MCF 10A (cell line): ENCODE results near the gene ADAM30. TPM values are rescaled to one million over a fixed set of nuclear protein-coding genes. Genes with fewer than 3 reads are reported as not detected.

Experiments used
- BruUV-seq: library from RNA; stranded (reverse); fragments of 400-500 nt; replicated peaks from 2 replicates; lab custom pipeline; 2021; lab: Mats Ljungman, UMichigan
- CTCF ChIA-PET: fragments of 300-600 bp; sonication (Branson Sonifier 250); formaldehyde crosslinking; extraction: SDS; loops from one replicate; lab custom pipeline; 2021; ENCODE audit warnings: antibody characterized with exemption, inconsistent platforms; lab: Yijun Ruan, JAX
- POLR2A ChIA-PET: fragments of 300-600, 350-650 bp; sonication (Branson Sonifier 250); formaldehyde crosslinking; extraction: SDS; loops from one replicate; lab custom pipeline; 2020; ENCODE audit warnings: antibody characterized with exemption, inconsistent platforms; lab: Yijun Ruan, JAX
- DNase-seq: peaks from one replicate; pipeline ENCODE4 v3.0.0-alpha.2; 2018; ENCODE audit not compliant: unreplicated experiment
- H3K27ac Mint-ChIP-seq: one replicate; pipeline ENCODE4 v1.8.0; 2022; ENCODE audit warnings: mild to moderate bottlenecking, low read depth, mixed read lengths; ENCODE audit not compliant: unreplicated experiment
- H3K27me3 Mint-ChIP-seq: one replicate; pipeline ENCODE4 v1.8.0; 2022; ENCODE audit warnings: mixed read lengths; ENCODE audit not compliant: insufficient read depth, unreplicated experiment
- H3K36me3 Mint-ChIP-seq: one replicate; pipeline ENCODE4 v1.8.0; 2022; ENCODE audit warnings: mild to moderate bottlenecking, moderate library complexity, mixed read lengths; ENCODE audit not compliant: insufficient read depth, unreplicated experiment
- H3K4me1 Mint-ChIP-seq: one replicate; pipeline ENCODE4 v1.8.0; 2022; ENCODE audit warnings: mixed read lengths; ENCODE audit not compliant: insufficient read depth, unreplicated experiment
- H3K4me3 Mint-ChIP-seq: one replicate; pipeline ENCODE4 v1.8.0; 2022; ENCODE audit warnings: mild to moderate bottlenecking, moderate library complexity, mixed read lengths; ENCODE audit not compliant: unreplicated experiment
- H3K9me3 Mint-ChIP-seq: one replicate; pipeline ENCODE4 v1.8.0; 2022; ENCODE audit warnings: mixed read lengths; ENCODE audit not compliant: unreplicated experiment
- intact Hi-C: fragments of 100-400 bp; cut with micrococcal nuclease; formaldehyde crosslinking; loops from 2 replicates; pipeline ENCODE4 v1.14.1; 2022
- total RNA-seq: library from RNA; stranded (reverse); gene quantifications from 2 replicates; pipeline ENCODE4 v1.2.3, GENCODE V29; 2022
- TF ChIP-seq, protein P1 (sequence below): fragments of 200-600 bp; IDR thresholded peaks from one replicate; pipeline ENCODE4 v1.8.0; 2022; ENCODE audit warnings: antibody characterized with exemption, mild to moderate bottlenecking; ENCODE audit not compliant: unreplicated experiment

The ADAM30 gene
- total RNA-seq, 1 experiment from 2014 or later = not detected

DNA sequence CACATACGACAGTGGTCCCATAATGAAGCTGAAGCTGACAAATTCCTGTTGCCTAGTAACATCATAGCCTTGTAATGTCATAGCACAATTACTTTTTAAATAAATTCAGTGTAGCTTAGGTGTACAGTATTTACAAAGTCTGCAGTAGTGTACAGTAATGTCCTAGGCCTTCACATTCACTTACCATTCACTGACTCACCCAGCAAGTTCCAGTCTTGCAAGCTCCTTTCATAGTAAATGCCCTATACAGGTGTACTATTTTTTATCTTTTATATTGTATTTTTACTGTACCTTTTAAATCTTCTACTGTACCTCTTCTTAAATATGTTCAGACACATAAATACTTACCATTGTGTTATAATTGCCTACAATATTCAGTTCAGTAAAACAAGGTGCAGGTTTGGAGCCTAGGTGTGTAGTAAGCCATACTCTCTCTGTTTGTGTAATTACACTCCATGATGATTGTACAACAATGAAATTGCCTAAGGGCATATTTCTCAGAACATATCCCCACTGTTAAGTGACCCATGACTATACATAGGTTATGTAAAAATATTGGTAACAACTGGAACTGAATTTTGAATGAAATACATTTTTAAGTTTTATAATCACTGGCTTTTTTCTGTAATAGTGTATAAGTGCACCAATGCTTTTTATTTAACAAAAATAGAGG lies 33.5 kb upstream of the ADAM30 start:
- ChIA-PET CTCF (interaction anchor here (0.6 to 2.0 kb wide), 5 partner anchors 38 to 314 kb away, joined by 3 to 10 read pairs (median 3); no protein-coding TSS in a partner anchor), POLR2A (interaction anchor here (1.0 kb wide), 1 partner anchor 9 kb away, joined by 3 read pairs; no protein-coding TSS in a partner anchor)
- no peak overlapping the region for H3K4me3 Mint-ChIP-seq
- TF ChIP-seq, protein P1, sequence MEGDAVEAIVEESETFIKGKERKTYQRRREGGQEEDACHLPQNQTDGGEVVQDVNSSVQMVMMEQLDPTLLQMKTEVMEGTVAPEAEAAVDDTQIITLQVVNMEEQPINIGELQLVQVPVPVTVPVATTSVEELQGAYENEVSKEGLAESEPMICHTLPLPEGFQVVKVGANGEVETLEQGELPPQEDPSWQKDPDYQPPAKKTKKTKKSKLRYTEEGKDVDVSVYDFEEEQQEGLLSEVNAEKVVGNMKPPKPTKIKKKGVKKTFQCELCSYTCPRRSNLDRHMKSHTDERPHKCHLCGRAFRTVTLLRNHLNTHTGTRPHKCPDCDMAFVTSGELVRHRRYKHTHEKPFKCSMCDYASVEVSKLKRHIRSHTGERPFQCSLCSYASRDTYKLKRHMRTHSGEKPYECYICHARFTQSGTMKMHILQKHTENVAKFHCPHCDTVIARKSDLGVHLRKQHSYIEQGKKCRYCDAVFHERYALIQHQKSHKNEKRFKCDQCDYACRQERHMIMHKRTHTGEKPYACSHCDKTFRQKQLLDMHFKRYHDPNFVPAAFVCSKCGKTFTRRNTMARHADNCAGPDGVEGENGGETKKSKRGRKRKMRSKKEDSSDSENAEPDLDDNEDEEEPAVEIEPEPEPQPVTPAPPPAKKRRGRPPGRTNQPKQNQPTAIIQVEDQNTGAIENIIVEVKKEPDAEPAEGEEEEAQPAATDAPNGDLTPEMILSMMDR = no peak
- peaks cover 86% of the 10 kb centered on the region for H3K36me3 Mint-ChIP-seq
- peak; percentile 21 for DNase-seq
- H3K4me1 Mint-ChIP-seq = no peaks in the 10 kb centered on the region
- intact Hi-C loops = no loop called here
- no peak overlapping the region for H3K27ac Mint-ChIP-seq
- peaks cover 10% of the 10 kb centered on the region for H3K9me3 Mint-ChIP-seq
- no peaks in the 10 kb centered on the region for H3K27me3 Mint-ChIP-seq
- BruUV-seq = no TSS peak

DNA sequence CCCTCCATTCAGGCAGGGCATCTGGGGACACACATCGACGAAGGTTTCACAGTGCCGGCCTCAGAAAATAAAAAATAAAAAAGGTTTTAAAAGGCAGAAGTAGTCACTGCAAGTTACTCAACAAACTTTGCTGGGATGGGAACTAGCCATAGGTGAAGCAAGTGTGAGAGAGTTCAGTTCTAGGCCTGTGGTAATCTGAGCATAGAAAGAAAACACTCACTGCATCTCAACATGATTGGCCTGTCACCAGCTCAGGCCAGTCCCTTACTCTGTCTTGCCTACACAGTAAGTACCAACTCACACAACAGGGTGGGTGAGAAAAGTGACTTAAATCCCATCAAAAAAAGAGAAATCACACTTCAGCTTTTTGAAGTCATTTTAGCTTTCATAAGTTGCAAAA lies 30.2 kb upstream of the ADAM30 start:
- Mint-ChIP-seq H3K4me3 (no peak overlapping the region), H3K27ac (no peak overlapping the region), H3K36me3 (peaks cover 87% of the 10 kb centered on the region), H3K27me3 (no peaks in the 10 kb centered on the region), H3K9me3 (no peaks in the 10 kb centered on the region), H3K4me1 (no peaks in the 10 kb centered on the region)
- ChIA-PET CTCF (interaction anchor here (0.5 to 1.3 kb wide), 6 partner anchors 9 to 183 kb away, joined by 3 to 7 read pairs (median 3); no protein-coding TSS in a partner anchor), POLR2A (interaction anchor here (0.7 kb wide), 2 partner anchors 9 to 33 kb away, joined by 4 to 5 read pairs; no protein-coding TSS in a partner anchor)
- DNase-seq = no peak
- intact Hi-C loops = no loop called here
- TF ChIP-seq, protein P1 = no peak
- no TSS peak for BruUV-seq

DNA sequence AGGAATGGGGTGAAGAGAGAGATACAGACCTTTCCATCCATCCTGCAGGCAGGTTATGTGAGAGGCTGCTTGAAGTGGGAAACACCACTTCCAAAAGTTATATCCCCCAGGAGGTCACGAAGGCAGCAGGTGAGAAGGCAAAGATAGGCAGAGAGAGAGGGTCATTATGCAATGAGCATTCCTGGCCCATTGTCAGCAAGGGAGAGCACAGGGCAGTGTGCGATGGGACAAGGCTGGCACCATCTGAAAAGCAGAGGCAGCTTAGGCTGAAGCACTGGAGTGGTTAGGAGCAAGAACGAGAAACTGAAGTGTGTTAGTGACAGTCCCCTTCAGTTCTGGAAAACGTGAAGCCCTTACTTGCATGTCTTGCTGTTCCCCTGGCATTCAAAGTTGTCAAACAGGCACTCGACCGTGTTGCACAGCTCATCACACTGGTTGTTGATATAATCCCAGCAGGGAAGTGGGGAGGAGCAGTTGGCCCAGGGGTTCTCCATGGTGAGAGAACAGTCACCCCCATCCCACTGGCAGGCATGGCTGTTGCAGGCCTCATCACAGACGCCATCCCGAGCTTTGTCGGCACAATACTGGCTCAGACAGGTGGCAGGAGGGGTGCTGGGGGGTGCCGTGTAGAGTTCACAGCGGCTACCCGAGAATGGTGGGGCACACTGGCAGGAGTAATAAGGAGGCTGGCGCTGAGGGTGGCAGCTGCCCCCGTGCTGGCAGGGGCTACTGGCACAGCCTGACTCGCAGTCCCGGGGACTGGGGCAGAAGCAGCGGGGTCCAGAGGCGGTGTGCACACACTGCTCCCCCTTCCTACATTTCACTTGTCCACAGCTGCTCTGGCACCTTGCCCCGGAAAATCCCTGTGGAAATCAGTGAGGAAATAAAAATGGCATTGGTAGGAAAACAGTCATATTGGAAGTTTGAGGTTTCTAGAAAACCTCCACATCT lies 28.9 kb upstream of the ADAM30 start:
- ChIA-PET CTCF (interaction anchor here (0.7 to 1.3 kb wide), 5 partner anchors 8 to 181 kb away, joined by 3 to 4 read pairs (median 3); no protein-coding TSS in a partner anchor), POLR2A (interaction anchor here (1.1 kb wide), 1 partner anchor 17 kb away, joined by 3 read pairs; no protein-coding TSS in a partner anchor)
- intact Hi-C loops = no loop called here
- DNase-seq = no peak
- Mint-ChIP-seq H3K27ac (no peak overlapping the region), H3K27me3 (no peaks in the 10 kb centered on the region), H3K4me1 (no peaks in the 10 kb centered on the region), H3K9me3 (no peaks in the 10 kb centered on the region), H3K4me3 (no peak overlapping the region), H3K36me3 (peaks cover 87% of the 10 kb centered on the region)
- TF ChIP-seq, protein P1 = no peak
- no TSS peak for BruUV-seq
